Naive thymus-derived CD4-positive, alpha-beta T cell (primary cell): ENCODE measurements around the gene VSIR. TPM values are rescaled to one million over a fixed set of nuclear protein-coding genes. Genes with fewer than 3 reads are reported as not detected.

Experiments used
- ATAC-seq: fragments of 150-1000 bp; cut with Tn5 transposase; 2 replicates; pipeline ENCODE4 v1.10.0; 2021; ENCODE audit warnings: mild to moderate bottlenecking, moderate library complexity
- CTCF ChIA-PET: fragments of 350-600 bp; sonication (Branson Sonifier 250); formaldehyde crosslinking; loops from one replicate; lab custom pipeline; 2021; ENCODE audit warnings: antibody characterized with exemption; lab: Charles Lee
- POLR2A ChIA-PET: fragments of 350-600 bp; sonication (Branson Sonifier 250); formaldehyde crosslinking; loops from one replicate; lab custom pipeline; 2021; ENCODE audit warnings: antibody characterized with exemption, inconsistent platforms; lab: Charles Lee
- DNase-seq, 9 donors: peaks; one replicate each; pipeline versions ENCODE4 v3.0.0 to v3.0.0-alpha.2; 2020 to 2022; ENCODE audit warnings: mixed read lengths in 1 of 9
- H3K27ac ChIP-seq: one replicate; pipeline ENCODE4 v1.7.0; 2013; ENCODE audit warnings: mild to moderate bottlenecking, low read depth, low read length, moderate library complexity
- H3K27me3 ChIP-seq, 2 donors: one replicate each; pipeline ENCODE4 v1.7.0; 2013; ENCODE audit warnings: low read length in 2 of 2, mild to moderate bottlenecking in 2 of 2, moderate library complexity in 2 of 2; ENCODE audit not compliant: control insufficient read depth in 2 of 2, insufficient read depth in 2 of 2
- H3K36me3 ChIP-seq, 3 experiments: 1 replicate in 2 of 3; 2 replicates in 1 of 3; pipeline ENCODE4 v1.7.0; 2013; ENCODE audit warnings: low read length in 3 of 3, mild to moderate bottlenecking in 3 of 3, moderate library complexity in 1 of 3; ENCODE audit not compliant: insufficient read depth in 3 of 3, control insufficient read depth in 2 of 3
- H3K4me1 ChIP-seq, 2 donors: one replicate each; pipeline ENCODE4 v1.7.0; 2013; ENCODE audit warnings: low read length in 2 of 2, mild to moderate bottlenecking in 2 of 2, moderate library complexity in 1 of 2; ENCODE audit not compliant: control insufficient read depth in 2 of 2, insufficient read depth in 2 of 2
- H3K4me3 ChIP-seq: 2 replicates; pipeline ENCODE4 v1.7.0; 2013; ENCODE audit warnings: mild to moderate bottlenecking, low read length
- H3K9me3 ChIP-seq, 3 experiments: 1 replicate in 2 of 3; 2 replicates in 1 of 3; pipeline ENCODE4 v1.7.0; 2013; ENCODE audit warnings: low read length in 3 of 3; ENCODE audit not compliant: control insufficient read depth in 2 of 3
- H3K27ac Mint-ChIP-seq, 9 donors: one replicate each; pipeline ENCODE4 v1.8.0; 2020 to 2022; ENCODE audit warnings: mixed read lengths in 9 of 9, mild to moderate bottlenecking in 8 of 9, moderate library complexity in 5 of 9, inconsistent platforms in 2 of 9
- H3K27me3 Mint-ChIP-seq, 5 donors: one replicate each; pipeline ENCODE4 v1.8.0; 2021 to 2022; ENCODE audit warnings: mixed read lengths in 5 of 5, mild to moderate bottlenecking in 1 of 5
- H3K36me3 Mint-ChIP-seq, 5 donors: one replicate each; pipeline ENCODE4 v1.8.0; 2020 to 2022; ENCODE audit warnings: mixed read lengths in 5 of 5, mild to moderate bottlenecking in 3 of 5, inconsistent platforms in 1 of 5
- H3K4me1 Mint-ChIP-seq, 7 donors: one replicate each; pipeline ENCODE4 v1.8.0; 2020 to 2022; ENCODE audit warnings: mixed read lengths in 7 of 7, mild to moderate bottlenecking in 3 of 7, inconsistent platforms in 1 of 7
- H3K4me3 Mint-ChIP-seq, 10 donors: one replicate each; pipeline ENCODE4 v1.8.0; 2020 to 2022; ENCODE audit warnings: mild to moderate bottlenecking in 10 of 10, mixed read lengths in 10 of 10, moderate library complexity in 6 of 10, inconsistent platforms in 2 of 10
- H3K9me3 Mint-ChIP-seq, 11 donors: one replicate each; pipeline ENCODE4 v1.8.0; 2020 to 2022; ENCODE audit warnings: mixed read lengths in 11 of 11, mild to moderate bottlenecking in 4 of 11, inconsistent platforms in 1 of 11, moderate library complexity in 1 of 11
- intact Hi-C, 2 donors: fragments of 100-400 bp; cut with micrococcal nuclease; formaldehyde crosslinking; loops; one replicate each; pipeline ENCODE4 v1.15.1; 2023
- polyA plus RNA-seq, 2 donors: library from polyadenylated mRNA; unstranded; fragments of 300-500 nt; fragmentation: Illumina TruSeq; gene quantifications; one replicate each; pipeline ENCODE4 v1.2.3, GENCODE V29; 2021
- total RNA-seq, 6 experiments: library from RNA in 5 of 6; stranded (reverse) in 5 of 6; gene quantifications; 1 replicate in 5 of 6; 2 replicates in 1 of 6; pipeline ENCODE4 v1.2.3 and lab custom pipeline; 2021 to 2026

VSIR gene
- total and polyA plus RNA-seq, 7 experiments from 2014 or later, result 91.1 to 300 (median 124) TPM

DNA sequence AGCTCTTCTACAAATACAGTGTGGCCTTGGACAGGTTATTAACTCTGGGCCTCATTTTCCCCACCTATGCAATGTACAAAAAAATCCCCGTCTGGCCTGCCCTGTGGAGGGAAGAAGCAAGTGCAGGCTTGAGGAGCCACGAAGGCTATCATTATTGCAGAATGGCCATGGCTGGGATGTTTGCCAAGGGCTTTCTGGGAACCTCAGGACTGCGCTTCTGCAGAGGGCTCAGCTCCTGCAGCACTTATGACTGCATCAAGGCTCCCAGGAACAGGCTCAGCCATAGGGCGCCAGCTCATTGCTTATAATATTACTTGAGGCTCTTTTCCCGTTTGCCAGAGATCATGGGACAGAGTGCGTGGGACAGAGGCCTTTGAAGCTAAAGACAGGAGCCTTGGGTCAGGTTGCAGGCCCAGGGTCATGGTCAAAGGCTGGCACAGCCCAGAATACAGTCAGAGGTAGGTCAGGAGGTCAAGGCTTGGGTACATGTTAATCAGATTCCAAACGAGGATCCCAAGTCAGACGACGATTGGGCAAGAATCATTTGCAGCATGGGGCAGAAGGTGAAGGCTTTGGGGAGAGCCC is 33.2 kb downstream of the VSIR start:
- no peaks in the 10 kb centered on the region for H3K36me3 ChIP-seq
- H3K4me3 Mint-ChIP-seq, result peak overlapping the region; percentile 12 to 90 (median 72)
- peaks cover 0 to 19% (median 0%) of the 10 kb centered on the region in 5 donors for H3K36me3 Mint-ChIP-seq
- H3K4me3 ChIP-seq, result peak overlapping the region; percentile 55
- H3K27ac ChIP-seq, result peak overlapping the region; percentile 74
- peaks cover 85 to 97% of the 10 kb centered on the region in 2 donors for H3K4me1 ChIP-seq
- POLR2A ChIA-PET, result interaction anchor here (2.6 to 26.0 kb wide), 3 partner anchors 8 to 26 kb away, joined by 13 to 863 read pairs (median 521); partner anchors contain the start of genes C10orf105 and VSIR
- peak overlapping the region; percentile 81 to 99 (median 96) for H3K27ac Mint-ChIP-seq
- H3K4me1 Mint-ChIP-seq, result peaks cover 73 to 100% (median 96%) of the 10 kb centered on the region in 7 donors
- intact Hi-C loops, result loop anchor here (2.0 to 10.0 kb wide), 2 partner anchors 13 to 555 kb away; no protein-coding TSS in a partner anchor
- peaks cover 0 to 2% (median 0%) of the 10 kb centered on the region in 11 donors for H3K9me3 Mint-ChIP-seq
- no peaks in the 10 kb centered on the region for H3K27me3 Mint-ChIP-seq
- DNase-seq (no peak), ATAC-seq (no peak)
- CTCF ChIA-PET, result interaction anchor here (0.9 to 1.4 kb wide), 2 partner anchors 8 to 29 kb away, joined by 3 to 4 read pairs; no protein-coding TSS in a partner anchor
- H3K9me3 ChIP-seq, result no peaks in the 10 kb centered on the region
- H3K27me3 ChIP-seq, result no peaks in the 10 kb centered on the region

DNA sequence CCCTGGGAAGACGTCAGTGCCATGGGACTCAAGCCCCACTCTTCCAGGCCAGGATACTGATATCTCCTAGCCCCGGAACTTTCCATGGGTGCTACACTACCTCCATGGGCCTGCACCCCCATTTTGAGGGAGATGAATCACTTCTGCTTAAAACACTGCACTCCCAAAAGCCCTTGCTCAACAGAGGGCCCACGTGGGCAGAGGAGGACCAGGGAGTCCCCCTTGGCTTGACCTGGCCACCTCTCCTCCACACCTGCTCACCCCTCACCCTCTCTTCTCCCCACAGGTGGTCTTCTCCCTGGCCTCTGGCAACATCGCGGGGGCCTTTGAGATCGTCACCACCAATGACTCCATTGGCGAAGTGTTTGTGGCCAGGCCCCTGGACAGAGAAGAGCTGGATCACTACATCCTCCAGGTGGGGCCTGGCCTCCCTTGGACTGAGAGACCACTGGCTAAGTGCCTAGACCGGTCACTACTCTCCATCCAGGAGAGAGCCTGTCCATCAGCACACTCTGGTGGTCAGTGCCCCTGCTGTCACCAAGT is 33.9 kb downstream of the VSIR start:
- peak overlapping the region; percentile 81 to 99 (median 96) for H3K27ac Mint-ChIP-seq
- Histone ChIP-seq H3K4me3 (no peak overlapping the region), H3K36me3 (no peaks in the 10 kb centered on the region), H3K9me3 (no peaks in the 10 kb centered on the region), H3K4me1 (peaks cover 85 to 97% of the 10 kb centered on the region in 2 donors), H3K27me3 (no peaks in the 10 kb centered on the region), H3K27ac (peak overlapping the region; percentile 38)
- DNase-seq (no peak), ATAC-seq (no peak)
- intact Hi-C loops, result loop anchor here in 1 of 2 donors (10.0 kb wide), 1 partner anchor 345 kb away; the partner anchor contains the start of gene SPOCK2
- ChIA-PET CTCF (interaction anchor here (0.9 to 1.1 kb wide), 2 partner anchors 9 to 31 kb away, joined by 3 to 4 read pairs; no protein-coding TSS in a partner anchor), POLR2A (interaction anchor here (2.6 to 26.0 kb wide), 4 partner anchors 9 to 27 kb away, joined by 13 to 863 read pairs (median 276); partner anchors contain the start of genes C10orf105 and VSIR)
- peaks cover 75 to 100% (median 95%) of the 10 kb centered on the region in 7 donors for H3K4me1 Mint-ChIP-seq
- no peaks in the 10 kb centered on the region for H3K27me3 Mint-ChIP-seq
- peak overlapping the region in 9 of 10 donors; percentile 13 to 90 (median 69) for H3K4me3 Mint-ChIP-seq
- no peaks in the 10 kb centered on the region for H3K9me3 Mint-ChIP-seq
- peaks cover 0 to 14% (median 0%) of the 10 kb centered on the region in 5 donors for H3K36me3 Mint-ChIP-seq

DNA sequence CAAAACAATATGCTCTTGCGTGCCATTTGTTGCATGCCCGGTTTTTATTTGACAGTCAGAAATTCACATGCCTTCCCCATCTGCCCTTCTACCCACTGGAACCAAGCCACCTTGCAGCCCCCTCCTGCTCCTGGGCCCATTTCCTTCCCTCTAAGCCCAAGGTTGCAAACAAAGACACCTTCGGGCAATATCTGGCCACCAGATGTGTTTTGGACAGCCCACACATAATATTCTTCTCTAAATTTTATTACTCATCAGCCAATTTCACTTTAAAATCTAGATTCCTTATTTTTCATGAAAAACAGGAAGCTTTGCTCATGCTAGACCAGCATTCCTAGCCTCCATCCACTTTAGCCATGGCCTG is 35.5 kb downstream of the VSIR start:
- POLR2A ChIA-PET, result interaction anchor here (4.4 to 26.0 kb wide), 4 partner anchors 10 to 29 kb away, joined by 32 to 863 read pairs (median 300); partner anchors contain the start of genes C10orf105 and VSIR
- Histone ChIP-seq H3K4me3 (no peak overlapping the region), H3K36me3 (no peaks in the 10 kb centered on the region), H3K9me3 (no peaks in the 10 kb centered on the region), H3K27me3 (no peaks in the 10 kb centered on the region), H3K27ac (peak overlapping the region; percentile 73), H3K4me1 (peaks cover 85 to 97% of the 10 kb centered on the region in 2 donors)
- H3K9me3 Mint-ChIP-seq, result no peaks in the 10 kb centered on the region
- DNase-seq, result no peak
- ATAC-seq, result no peak
- CTCF ChIA-PET, result interaction anchor here (0.7 to 4.0 kb wide), 7 partner anchors 8 to 41 kb away, joined by 3 to 23 read pairs (median 5); partner anchors contain the start of gene VSIR
- peaks cover 78 to 100% (median 93%) of the 10 kb centered on the region in 7 donors for H3K4me1 Mint-ChIP-seq
- H3K27ac Mint-ChIP-seq, result peak overlapping the region; percentile 90 to 98 (median 95)
- intact Hi-C loops, result loop anchor here in 1 of 2 donors (10.0 kb wide), 1 partner anchor 347 kb away; the partner anchor contains the start of gene SPOCK2
- no peaks in the 10 kb centered on the region for H3K27me3 Mint-ChIP-seq
- H3K36me3 Mint-ChIP-seq, result peaks cover 0 to 10% (median 0%) of the 10 kb centered on the region in 5 donors
- H3K4me3 Mint-ChIP-seq, result peak overlapping the region in 9 of 10 donors; percentile 17 to 76 (median 47)

DNA sequence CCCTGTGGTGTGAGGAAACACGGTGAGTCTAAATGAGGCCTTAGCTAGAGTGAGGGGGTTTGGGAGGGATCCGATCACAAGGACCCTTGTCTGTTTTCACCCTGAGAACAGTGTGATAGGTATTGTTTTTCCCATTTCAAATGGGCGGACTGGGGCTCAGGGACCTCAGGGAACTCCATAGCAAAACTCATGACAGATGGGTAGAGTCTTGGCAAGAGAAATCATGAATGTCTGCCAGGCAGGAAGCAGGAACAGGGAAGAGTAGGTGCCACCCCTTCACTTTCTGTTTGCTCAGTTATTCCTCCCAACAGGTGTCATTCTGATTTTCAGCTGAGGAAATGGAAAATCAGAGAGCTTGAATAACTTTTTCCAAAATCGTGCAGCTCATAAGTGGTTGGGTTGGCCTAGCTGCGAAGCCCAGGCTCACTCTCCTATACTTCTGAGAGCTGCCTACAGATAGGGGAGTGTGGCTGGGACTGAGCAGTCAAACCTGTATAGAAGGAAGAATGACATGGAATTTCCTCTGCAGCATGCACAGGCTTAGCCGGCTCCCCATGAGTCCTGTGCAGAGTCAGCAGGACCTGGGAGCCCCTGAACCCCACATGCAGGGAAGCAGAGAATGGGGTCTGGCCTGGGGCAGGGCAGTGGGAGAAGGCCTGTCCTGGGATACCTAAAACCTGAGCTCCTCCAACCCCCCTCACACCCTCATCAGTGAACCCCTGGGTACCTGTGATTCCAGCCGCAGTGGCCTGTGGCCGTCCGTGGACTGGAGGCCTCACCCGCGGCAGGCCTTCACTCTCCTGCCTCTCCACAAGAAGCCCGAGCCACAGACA is 36.1 kb downstream of the VSIR start:
- Mint-ChIP-seq H3K9me3 (no peaks in the 10 kb centered on the region), H3K27me3 (no peaks in the 10 kb centered on the region), H3K27ac (peak overlapping the region; percentile 90 to 98 (median 95)), H3K4me3 (peak overlapping the region; percentile 21 to 83 (median 62)), H3K36me3 (peaks cover 0 to 4% (median 0%) of the 10 kb centered on the region in 5 donors), H3K4me1 (peaks cover 78 to 100% (median 93%) of the 10 kb centered on the region in 7 donors)
- ATAC-seq (no peak), DNase-seq (no peak)
- intact Hi-C loops, result loop anchor here in 1 of 2 donors (10.0 kb wide), 1 partner anchor 348 kb away; the partner anchor contains the start of gene SPOCK2
- CTCF ChIA-PET, result interaction anchor here (0.5 to 4.0 kb wide), 8 partner anchors 9 to 41 kb away, joined by 3 to 23 read pairs (median 6); partner anchors contain the start of gene VSIR
- peaks cover 85 to 97% of the 10 kb centered on the region in 2 donors for H3K4me1 ChIP-seq
- H3K27ac ChIP-seq, result peak overlapping the region; percentile 73
- H3K36me3 ChIP-seq, result no peaks in the 10 kb centered on the region
- no peak overlapping the region for H3K4me3 ChIP-seq
- POLR2A ChIA-PET, result interaction anchor here (4.4 to 26.0 kb wide), 4 partner anchors 10 to 29 kb away, joined by 32 to 863 read pairs (median 300); partner anchors contain the start of genes C10orf105 and VSIR
- no peaks in the 10 kb centered on the region for H3K27me3 ChIP-seq
- H3K9me3 ChIP-seq, result no peaks in the 10 kb centered on the region

DNA sequence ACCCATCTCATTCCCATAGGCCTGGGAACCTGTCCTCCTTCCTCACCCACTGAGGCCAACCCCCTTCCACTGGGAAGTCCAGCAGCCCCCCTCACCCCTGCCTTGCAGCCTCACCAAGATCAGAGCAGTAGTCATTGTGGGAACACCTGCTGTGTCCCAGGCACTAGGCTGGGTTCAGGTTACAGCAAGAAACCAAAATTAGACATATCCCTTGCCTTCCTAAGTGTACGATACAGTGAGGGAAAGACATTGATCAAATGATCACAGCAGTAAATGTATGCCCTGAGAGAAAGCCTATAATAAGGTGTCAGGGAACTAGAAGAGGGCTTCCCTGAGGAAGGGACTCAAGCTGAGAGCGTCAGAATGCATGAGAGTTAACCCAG is 36.8 kb downstream of the VSIR start:
- peak overlapping the region; percentile 90 to 98 (median 95) for H3K27ac Mint-ChIP-seq
- intact Hi-C loops, result loop anchor here (1.0 to 10.0 kb wide), 3 partner anchors 9 to 348 kb away; partner anchors contain the start of gene SPOCK2 (in 1 of the 2)
- H3K4me1 Mint-ChIP-seq, result peaks cover 79 to 100% (median 93%) of the 10 kb centered on the region in 7 donors

More for the DNA sequence above, 36.8 kb downstream of the VSIR start:
- POLR2A ChIA-PET, result interaction anchor here (4.4 to 26.0 kb wide), 4 partner anchors 11 to 30 kb away, joined by 32 to 863 read pairs (median 300); partner anchors contain the start of genes C10orf105 and VSIR
- Mint-ChIP-seq H3K27me3 (no peaks in the 10 kb centered on the region), H3K4me3 (peak overlapping the region; percentile 13 to 83 (median 54)), H3K36me3 (peaks cover 0 to 1% (median 0%) of the 10 kb centered on the region in 5 donors), H3K9me3 (no peaks in the 10 kb centered on the region)
- no peaks in the 10 kb centered on the region for H3K9me3 ChIP-seq
- no peak for DNase-seq
- peak overlapping the region; percentile 73 for H3K27ac ChIP-seq
- H3K4me1 ChIP-seq, result peaks cover 85 to 97% of the 10 kb centered on the region in 2 donors
- ATAC-seq, result peak; percentile 16
- CTCF ChIA-PET, result interaction anchor here (0.5 to 4.0 kb wide), 8 partner anchors 9 to 40 kb away, joined by 3 to 23 read pairs (median 6); partner anchors contain the start of gene VSIR
- no peaks in the 10 kb centered on the region for H3K27me3 ChIP-seq
- peak overlapping the region; percentile 23 for H3K4me3 ChIP-seq
- no peaks in the 10 kb centered on the region for H3K36me3 ChIP-seq
